ENCODE data around the gene ZNF226. TPM values are rescaled to one million over a fixed set of nuclear protein-coding genes. Genes with fewer than 3 reads are reported as not detected.
"Not testable (repeated sequence)": the region's sequence is repeated elsewhere in the genome, so short reads cannot be mapped to it uniquely, and the experiment has no call there.

Gene ZNF226
- total and polyA plus RNA-seq, 2 experiments from 2014 or later, result 21.1 to 35.3 TPM

DNA sequence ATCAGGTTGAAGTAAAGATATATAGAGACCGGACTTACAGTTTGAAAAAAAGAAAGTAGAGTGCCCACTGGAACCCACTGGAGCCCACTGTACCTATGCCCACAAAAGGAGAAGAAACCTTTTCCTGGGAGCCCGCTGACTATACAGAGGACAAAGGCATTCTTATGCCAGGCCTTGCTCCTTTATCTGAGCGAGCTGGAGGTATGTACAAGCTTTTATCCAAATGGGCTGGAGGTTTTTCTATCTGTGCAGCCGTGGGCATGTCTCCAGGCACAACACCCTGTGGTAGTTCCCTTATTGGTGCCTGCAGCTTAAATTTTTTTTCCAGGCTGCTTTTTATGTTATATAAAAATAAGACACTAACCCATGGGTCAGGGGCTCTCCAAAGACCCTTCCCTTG lies 15.1 kb upstream of the ZNF226 start:
- Histone ChIP-seq H3K27me3 (no peaks in the 10 kb centered on the region), H3K4me3 (no peak overlapping the region), H3K27ac (no peak overlapping the region), H3K4me1 (ENCODE audit: low read depth) (no peaks in the 10 kb centered on the region), H3K9me3 (ENCODE audit: low read depth) (no peaks in the 10 kb centered on the region), H3K36me3 (peaks cover 44% of the 10 kb centered on the region)
- TF ChIP-seq, protein P1, sequence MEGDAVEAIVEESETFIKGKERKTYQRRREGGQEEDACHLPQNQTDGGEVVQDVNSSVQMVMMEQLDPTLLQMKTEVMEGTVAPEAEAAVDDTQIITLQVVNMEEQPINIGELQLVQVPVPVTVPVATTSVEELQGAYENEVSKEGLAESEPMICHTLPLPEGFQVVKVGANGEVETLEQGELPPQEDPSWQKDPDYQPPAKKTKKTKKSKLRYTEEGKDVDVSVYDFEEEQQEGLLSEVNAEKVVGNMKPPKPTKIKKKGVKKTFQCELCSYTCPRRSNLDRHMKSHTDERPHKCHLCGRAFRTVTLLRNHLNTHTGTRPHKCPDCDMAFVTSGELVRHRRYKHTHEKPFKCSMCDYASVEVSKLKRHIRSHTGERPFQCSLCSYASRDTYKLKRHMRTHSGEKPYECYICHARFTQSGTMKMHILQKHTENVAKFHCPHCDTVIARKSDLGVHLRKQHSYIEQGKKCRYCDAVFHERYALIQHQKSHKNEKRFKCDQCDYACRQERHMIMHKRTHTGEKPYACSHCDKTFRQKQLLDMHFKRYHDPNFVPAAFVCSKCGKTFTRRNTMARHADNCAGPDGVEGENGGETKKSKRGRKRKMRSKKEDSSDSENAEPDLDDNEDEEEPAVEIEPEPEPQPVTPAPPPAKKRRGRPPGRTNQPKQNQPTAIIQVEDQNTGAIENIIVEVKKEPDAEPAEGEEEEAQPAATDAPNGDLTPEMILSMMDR (IDR thresholded peaks at IDR 0.05; ENCODE audit: low read depth, low read length), result no peak
- DNase-seq (ENCODE audit: low read depth in 1 of 2, low spot score in 1 of 2), result no peak

DNA sequence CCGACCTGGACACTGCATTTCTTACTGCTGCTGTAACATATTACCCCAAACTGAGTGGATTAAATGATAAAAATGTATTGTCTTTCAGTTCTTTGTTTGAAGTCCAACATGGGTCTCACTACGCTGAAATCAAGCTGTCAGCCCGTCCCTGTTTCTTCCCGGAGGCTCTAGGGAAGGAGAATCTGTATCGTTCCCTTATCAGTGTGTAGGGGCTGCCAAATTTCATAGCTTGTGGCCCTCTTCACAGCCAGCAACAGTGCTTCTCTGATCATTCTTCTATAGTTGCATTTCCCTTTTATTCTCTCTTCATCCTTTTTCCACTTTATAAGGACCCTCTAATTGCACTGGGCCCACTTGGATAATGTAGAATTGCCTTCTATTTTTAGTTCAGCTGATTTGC lies 13.4 kb upstream of the ZNF226 start:
- peaks cover 53% of the 10 kb centered on the region for H3K36me3 ChIP-seq
- no peaks in the 10 kb centered on the region for H3K27me3 ChIP-seq
- H3K9me3 ChIP-seq (ENCODE audit: low read depth), result peaks cover 5% of the 10 kb centered on the region
- no peak overlapping the region for H3K27ac ChIP-seq
- DNase-seq (ENCODE audit: low read depth in 1 of 2, low spot score in 1 of 2), result no peak
- TF ChIP-seq, protein P1 (IDR thresholded peaks at IDR 0.05; ENCODE audit: low read depth, low read length), result no peak
- H3K4me3 ChIP-seq, result no peak overlapping the region
- H3K4me1 ChIP-seq (ENCODE audit: low read depth), result no peaks in the 10 kb centered on the region

DNA sequence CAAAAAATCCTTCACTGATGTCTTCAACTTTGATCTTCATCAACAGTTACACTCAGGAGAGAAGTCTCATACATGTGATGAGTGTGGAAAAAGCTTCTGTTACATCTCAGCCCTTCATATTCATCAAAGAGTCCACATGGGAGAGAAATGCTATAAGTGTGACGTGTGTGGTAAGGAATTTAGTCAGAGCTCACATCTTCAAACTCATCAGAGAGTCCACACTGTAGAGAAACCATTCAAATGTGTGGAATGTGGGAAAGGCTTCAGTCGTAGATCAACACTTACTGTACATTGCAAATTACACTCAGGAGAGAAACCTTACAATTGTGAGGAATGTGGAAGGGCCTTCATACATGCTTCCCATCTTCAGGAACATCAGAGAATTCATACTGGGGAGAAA lies 8.4 kb upstream of the ZNF226 start:
- Histone ChIP-seq H3K27me3 (no peaks in the 10 kb centered on the region), H3K27ac (no peak overlapping the region), H3K4me1 (ENCODE audit: low read depth) (no peaks in the 10 kb centered on the region), H3K9me3 (ENCODE audit: low read depth) (peaks cover 6% of the 10 kb centered on the region), H3K4me3 (no peak overlapping the region), H3K36me3 (peaks cover 40% of the 10 kb centered on the region)
- TF ChIP-seq, protein P1 (IDR thresholded peaks at IDR 0.05; ENCODE audit: low read depth, low read length), result no peak
- DNase-seq (ENCODE audit: low read depth in 1 of 2, low spot score in 1 of 2), result no peak

DNA sequence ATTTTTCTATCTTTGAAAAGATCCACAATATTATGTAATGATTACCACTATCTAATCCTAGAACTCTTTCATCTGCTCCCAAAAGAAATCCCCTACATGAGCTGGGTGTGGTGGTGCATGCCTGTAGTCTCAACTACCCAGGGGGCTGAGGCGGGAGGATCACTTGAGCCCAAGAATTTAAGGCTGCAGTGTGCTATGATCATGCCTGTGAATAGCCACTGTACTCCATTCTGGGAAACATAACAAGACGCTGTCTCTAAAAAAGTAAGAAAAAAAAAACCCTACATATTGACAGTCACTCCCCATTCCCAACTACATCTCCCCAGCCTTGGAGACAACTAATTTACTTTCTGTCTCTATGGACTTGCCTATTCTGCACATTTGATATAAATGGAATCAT lies 1.1 kb upstream of the ZNF226 start:
- TF ChIP-seq, protein P1 (IDR thresholded peaks at IDR 0.05; ENCODE audit: low read depth, low read length), result no peak
- H3K4me1 ChIP-seq (ENCODE audit: low read depth), result no peaks in the 10 kb centered on the region
- no peak overlapping the region for H3K27ac ChIP-seq
- no peaks in the 10 kb centered on the region for H3K9me3 ChIP-seq (ENCODE audit: low read depth)
- no peak for DNase-seq (ENCODE audit: low read depth in 1 of 2, low spot score in 1 of 2)
- no peaks in the 10 kb centered on the region for H3K27me3 ChIP-seq
- H3K36me3 ChIP-seq, result peaks cover 7% of the 10 kb centered on the region
- no peak overlapping the region for H3K4me3 ChIP-seq

DNA sequence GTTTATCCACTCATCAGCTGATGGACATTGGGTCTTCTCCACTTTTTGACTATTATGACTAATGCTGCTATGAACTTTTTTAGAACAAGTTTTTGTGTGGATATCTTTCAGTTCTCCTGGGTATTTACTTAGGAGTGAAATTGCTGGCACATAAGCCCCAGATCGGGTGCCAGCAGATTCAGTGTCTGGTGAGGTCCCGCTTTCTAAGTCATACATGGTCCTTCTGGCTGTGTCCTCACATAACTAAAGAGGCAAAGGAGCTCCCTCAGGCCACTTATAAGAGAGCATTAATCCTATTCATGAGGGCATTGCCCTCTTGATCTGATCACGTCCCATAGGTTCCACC lies 600 bp upstream of the ZNF226 start:
- Histone ChIP-seq H3K9me3 (ENCODE audit: low read depth) (no peaks in the 10 kb centered on the region), H3K27me3 (no peaks in the 10 kb centered on the region), H3K36me3 (peaks cover 9% of the 10 kb centered on the region), H3K27ac (peak overlapping the region; percentile 8), H3K4me3 (peak overlapping the region; percentile 69), H3K4me1 (ENCODE audit: low read depth) (no peaks in the 10 kb centered on the region)
- no peak for DNase-seq (ENCODE audit: low read depth in 1 of 2, low spot score in 1 of 2)
- TF ChIP-seq, protein P1 (IDR thresholded peaks at IDR 0.05; ENCODE audit: low read depth, low read length), result no peak

DNA sequence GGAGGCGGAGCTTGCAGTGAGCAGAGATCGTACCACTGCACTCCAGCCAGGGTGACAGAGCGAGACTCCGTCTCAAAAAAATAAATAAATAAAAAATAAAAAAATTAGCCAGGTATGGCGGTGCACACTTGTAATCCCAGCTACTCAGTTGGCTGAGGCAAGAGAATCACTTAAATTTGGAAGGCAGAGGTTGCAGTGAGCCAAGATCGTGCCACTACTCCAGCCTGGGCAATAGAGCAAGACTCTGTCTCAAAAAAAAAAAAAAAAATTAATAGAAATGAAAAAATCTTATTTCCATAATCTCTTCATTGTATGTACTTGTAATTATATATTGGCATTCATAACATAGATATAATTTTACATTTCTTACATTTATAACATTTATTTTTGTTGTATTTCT lies 5.8 kb downstream of the ZNF226 start:
- H3K9me3 ChIP-seq (ENCODE audit: low read depth), result not testable (repeated sequence)

More for the DNA sequence above, 5.8 kb downstream of the ZNF226 start:
- not testable (repeated sequence) for DNase-seq (ENCODE audit: low read depth in 1 of 2, low spot score in 1 of 2); H3K4me3 ChIP-seq; H3K4me1 ChIP-seq (ENCODE audit: low read depth); H3K27me3 ChIP-seq; H3K27ac ChIP-seq
- H3K36me3 ChIP-seq, result peaks cover 67% of the 10 kb centered on the region

Measured in cardiac muscle cell (in vitro differentiated cells and primary cell).